HUES48 (cell line): ENCODE measurements around the gene PI4KA.
"Not testable (repeated sequence)": the region's sequence is repeated elsewhere in the genome, so short reads cannot be mapped to it uniquely, and the experiment has no call there.

Experiments used
- H3K27ac ChIP-seq: one replicate; pipeline ENCODE4 v1.7.0; 2013; ENCODE audit warnings: low read depth, low read length, inconsistent platforms
- H3K27me3 ChIP-seq: 2 replicates; pipeline ENCODE4 v1.6.1; 2013; ENCODE audit warnings: mild to moderate bottlenecking, low read length; ENCODE audit not compliant: control insufficient read depth, insufficient read depth
- H3K36me3 ChIP-seq: 2 replicates; pipeline ENCODE4 v1.6.1; 2013; ENCODE audit warnings: low read length; ENCODE audit not compliant: control insufficient read depth, insufficient read depth
- H3K4me1 ChIP-seq: 2 replicates; pipeline ENCODE4 v1.6.1; 2013; ENCODE audit warnings: mild to moderate bottlenecking, low read length; ENCODE audit not compliant: control insufficient read depth, insufficient read depth
- H3K4me3 ChIP-seq: 2 replicates; pipeline ENCODE4 v1.5.1; 2013; ENCODE audit warnings: mild to moderate bottlenecking, low read depth, low read length
- H3K9ac ChIP-seq: 2 replicates; pipeline ENCODE4 v1.6.1; 2013; ENCODE audit warnings: mild to moderate bottlenecking, low read depth, low read length, moderate library complexity
- H3K9me3 ChIP-seq: 2 replicates; pipeline ENCODE4 v1.6.1; 2013; ENCODE audit warnings: low read length; ENCODE audit not compliant: control insufficient read depth, insufficient read depth

The PI4KA gene

DNA sequence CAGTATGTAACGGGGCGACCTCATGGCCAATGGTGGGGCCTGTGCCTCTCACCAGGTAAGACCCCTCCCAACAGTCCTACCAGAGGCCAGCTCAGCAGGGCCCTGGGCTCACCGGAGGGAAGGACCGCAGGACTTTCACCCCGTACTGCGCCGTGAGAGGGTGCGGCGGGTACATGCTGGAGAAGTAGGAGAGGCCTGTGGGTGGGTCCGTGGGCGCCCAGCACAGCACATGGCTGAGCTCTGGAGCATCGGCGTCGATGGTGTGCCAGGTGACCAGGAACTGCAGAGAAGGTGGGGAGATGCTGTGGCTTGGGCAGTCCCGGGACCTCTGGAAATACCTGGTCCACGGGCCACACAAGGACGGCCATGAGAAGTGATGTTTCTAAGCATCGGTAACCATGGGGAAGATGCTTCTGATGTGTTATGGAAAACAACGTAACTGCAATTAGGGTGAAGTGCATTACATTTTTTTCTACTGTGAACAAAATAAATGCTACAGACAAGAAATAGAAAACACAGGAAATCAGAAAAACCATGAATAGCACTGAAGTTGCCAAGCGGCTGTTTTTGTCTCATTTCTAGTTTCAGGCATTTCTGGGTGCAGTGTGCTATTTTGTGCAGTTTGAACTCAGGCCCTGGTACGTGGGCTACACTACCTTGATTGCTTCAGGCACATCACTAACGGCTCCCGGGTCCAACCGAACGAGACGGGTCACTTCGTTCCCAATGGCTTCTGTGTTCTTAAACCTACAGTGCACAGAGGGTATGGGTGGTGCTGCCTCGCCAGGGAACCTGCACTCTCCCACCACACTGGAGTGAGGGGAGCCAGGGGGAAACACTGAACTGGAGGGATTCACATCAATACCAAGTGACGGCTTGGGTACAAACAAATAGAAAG, 131.2 kb downstream of the PI4KA start:
- Histone ChIP-seq H3K27me3 (no peaks in the 10 kb centered on the region), H3K4me3 (no peak overlapping the region), H3K9ac (no peak overlapping the region), H3K27ac (no peak overlapping the region), H3K36me3 (peaks cover 26% of the 10 kb centered on the region), H3K9me3 (no peaks in the 10 kb centered on the region), H3K4me1 (no peaks in the 10 kb centered on the region)

DNA sequence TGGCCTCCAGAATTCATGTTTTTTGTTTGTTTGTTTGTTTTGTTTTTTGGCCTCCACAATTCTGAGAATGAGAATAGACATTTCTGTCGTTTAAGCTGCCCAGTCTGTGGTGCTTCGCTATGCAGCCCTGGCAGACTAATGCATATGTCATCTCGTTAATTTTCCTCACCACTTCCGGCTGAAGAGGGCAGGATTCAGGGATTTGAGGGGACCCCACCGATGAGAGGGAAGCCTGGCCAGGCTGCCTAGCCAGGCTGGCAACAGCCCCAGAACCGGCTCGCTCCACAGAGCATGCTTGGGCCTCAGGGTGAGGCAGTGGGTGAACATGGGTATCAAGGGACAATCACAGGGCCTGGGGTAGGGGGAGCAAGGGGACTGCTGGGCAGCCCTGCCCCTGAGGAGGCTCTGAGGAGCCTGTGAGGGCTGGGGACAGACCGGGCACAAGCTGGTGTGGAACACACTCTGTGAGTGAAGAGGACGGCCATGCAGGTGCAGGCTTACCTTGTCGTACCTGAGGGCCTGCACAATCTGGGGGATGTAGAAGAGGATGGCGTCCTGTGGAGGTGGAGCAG, 132.5 kb downstream of the PI4KA start:
- H3K27me3 ChIP-seq, result no peaks in the 10 kb centered on the region
- no peak overlapping the region for H3K9ac ChIP-seq
- H3K36me3 ChIP-seq, result peaks cover 26% of the 10 kb centered on the region
- no peak overlapping the region for H3K4me3 ChIP-seq
- no peak overlapping the region for H3K27ac ChIP-seq
- no peaks in the 10 kb centered on the region for H3K9me3 ChIP-seq
- no peaks in the 10 kb centered on the region for H3K4me1 ChIP-seq

DNA sequence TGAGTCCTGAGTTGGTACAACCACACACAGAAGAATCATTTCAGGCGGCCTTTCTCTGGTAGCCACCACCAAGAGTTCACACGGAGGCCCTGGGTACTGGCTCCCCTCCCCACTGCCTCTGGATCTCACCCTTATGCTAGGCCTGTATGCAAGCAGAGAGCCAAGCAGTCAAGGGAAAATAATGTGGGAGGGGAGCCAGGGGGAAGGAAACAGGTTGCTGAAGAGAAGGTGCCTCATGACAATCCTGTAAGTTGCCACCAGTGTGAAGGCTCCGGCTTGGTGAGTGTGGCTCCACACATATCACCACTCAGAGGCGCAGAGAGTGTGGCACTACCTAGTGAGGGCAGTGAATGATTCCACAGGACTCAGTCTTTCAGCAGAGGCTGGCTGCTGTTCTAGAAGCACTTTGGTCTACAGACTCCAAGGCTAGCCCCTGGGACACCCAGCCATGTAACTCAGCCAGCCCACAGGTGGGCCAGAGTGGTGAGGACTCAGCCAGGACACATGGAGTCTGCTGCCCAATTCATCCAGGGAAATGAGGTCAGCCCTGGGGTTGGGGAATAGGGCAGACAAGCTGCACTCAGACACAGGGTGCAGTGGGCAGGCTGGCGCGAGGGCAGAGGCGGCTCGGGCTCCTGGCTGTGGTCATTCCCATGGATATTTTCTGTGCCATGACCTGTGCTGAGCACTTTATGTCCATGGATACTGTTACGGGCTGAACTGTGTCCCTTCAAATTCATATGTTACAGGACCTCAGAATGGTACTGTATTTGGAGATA, 133.7 kb downstream of the PI4KA start:
- Histone ChIP-seq H3K36me3 (peaks cover 26% of the 10 kb centered on the region), H3K4me3 (no peak overlapping the region), H3K9me3 (no peaks in the 10 kb centered on the region), H3K4me1 (no peaks in the 10 kb centered on the region), H3K27ac (no peak overlapping the region), H3K9ac (no peak overlapping the region), H3K27me3 (no peaks in the 10 kb centered on the region)

DNA sequence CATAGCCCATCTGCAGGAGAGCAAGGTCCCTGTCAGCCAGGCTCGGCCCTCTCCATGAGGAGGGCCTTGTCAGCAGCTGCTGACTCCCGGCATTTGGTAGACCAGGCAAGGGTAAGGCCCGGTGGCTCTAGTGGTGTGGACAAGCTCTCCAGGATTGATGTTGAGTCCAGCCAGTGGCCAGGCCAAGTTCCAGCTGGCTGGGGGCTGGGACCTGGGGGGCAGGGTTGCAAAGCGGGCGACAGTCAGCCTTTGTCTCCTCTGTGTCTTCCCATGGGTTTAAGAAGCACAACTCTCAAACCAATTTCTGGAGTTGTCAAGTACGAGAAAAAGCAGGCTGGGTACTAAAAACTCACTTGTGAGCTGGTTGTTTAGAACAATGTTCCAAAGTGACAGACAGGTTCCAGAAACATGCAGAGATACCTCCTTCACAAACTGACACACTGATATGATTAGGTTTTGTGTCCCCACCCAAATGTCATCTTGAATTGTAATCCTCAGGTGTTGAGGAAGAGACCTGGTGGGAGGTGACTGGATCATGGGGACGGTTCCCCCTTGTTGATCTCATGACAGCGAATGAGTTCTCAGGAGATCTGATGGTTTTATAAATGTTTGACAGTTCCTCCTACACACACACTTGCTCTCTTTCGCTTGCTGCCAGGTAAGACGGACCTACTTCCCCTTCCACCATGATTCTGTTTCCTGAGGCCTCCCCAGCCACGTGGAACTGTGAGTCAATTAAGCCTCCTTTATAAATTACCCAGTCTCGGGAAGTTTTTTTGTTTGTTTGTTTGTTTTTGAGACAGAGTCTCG, 137.0 kb downstream of the PI4KA start:
- Histone ChIP-seq H3K27me3 (no peaks in the 10 kb centered on the region), H3K9me3 (no peaks in the 10 kb centered on the region), H3K4me3 (no peak overlapping the region), H3K36me3 (0 out of 2 replicates have a peak, but pooled peaks cover 7% of the 10 kb centered on the region), H3K9ac (no peak overlapping the region), H3K27ac (no peak overlapping the region), H3K4me1 (no peaks in the 10 kb centered on the region)

DNA sequence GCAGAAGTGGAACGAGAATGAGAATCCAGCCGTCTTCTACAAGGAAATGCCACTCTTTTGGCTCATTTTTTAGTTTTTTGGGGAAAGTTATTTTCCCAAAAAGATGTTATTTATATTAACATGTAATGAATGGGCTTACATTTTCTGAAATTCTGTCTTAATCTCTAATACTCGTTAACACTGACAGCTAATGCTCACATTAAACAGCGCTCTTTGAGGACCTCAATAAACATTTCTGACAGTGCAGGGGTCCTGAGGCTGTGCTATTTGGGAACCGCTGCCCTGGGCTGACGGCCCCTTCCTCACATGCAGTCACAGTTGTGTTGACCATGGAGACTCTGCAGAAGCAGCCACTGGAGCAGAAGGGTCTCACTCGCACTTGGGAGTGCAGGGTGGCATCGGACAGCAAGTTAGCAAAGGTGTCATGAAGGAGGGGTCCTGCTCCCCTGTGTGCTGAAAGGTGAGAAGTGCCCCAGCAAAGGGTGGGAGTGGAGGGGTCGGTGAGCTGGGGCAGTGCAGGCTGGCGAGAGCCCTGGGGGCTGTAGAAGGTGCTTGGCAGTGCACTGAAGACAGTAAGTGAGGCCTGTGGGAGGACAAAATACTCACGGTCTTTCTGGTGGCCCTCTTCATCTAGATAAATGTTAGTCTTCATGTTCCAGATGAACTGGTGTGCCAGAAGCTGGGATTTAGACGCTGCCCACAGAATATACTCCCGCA, 137.8 kb downstream of the PI4KA start:
- Histone ChIP-seq H3K9me3 (no peaks in the 10 kb centered on the region), H3K4me1 (no peaks in the 10 kb centered on the region), H3K27me3 (no peaks in the 10 kb centered on the region), H3K36me3 (no peaks in the 10 kb centered on the region), H3K27ac (no peak overlapping the region), H3K4me3 (no peak overlapping the region), H3K9ac (no peak overlapping the region)

DNA sequence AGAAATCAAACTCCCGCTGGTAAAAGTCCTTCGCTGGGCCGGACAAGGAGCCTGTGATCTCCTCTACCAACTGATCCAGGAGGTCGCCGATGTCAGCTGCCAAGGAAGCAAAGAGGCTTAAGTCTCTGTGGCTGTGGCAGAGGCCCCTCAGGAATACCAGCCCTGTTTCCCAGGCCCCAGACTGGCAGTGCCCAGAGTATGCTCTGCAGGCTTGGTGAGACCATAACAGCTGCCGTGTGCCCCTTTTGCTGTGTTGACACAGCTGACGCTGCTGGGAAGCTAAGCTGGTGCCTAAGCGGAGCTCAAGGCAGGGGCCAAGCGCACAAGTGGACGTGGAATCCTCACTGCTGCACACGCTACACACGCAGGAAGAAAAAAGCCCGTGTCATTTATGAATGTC, 139.9 kb downstream of the PI4KA start:
- H3K36me3 ChIP-seq, H3K4me3 ChIP-seq, H3K9me3 ChIP-seq, H3K4me1 ChIP-seq, H3K9ac ChIP-seq, H3K27ac ChIP-seq, H3K27me3 ChIP-seq: not testable (repeated sequence)

DNA sequence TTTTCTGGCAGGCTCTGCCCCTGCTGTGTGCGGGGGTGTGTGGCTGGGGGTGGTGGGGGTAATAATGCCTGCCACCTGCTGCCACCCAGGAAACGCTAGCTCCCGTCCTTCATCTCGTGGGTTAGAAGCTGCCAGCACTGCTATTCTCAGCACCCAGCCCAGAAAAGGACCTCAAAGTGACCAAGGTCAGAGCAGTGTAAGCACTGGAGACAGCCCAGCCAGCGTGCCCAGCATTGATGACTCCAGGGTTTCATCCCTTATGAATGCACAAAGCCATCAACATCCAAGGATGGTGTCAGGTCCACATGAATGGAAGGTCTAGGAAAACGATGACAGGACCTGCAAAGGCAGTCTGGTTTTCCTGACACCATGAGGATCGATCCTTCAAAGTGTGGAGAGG, 140.6 kb downstream of the PI4KA start:
- not testable (repeated sequence) for H3K27me3 ChIP-seq, H3K9ac ChIP-seq, H3K4me3 ChIP-seq, H3K27ac ChIP-seq, H3K9me3 ChIP-seq, H3K36me3 ChIP-seq, H3K4me1 ChIP-seq

DNA sequence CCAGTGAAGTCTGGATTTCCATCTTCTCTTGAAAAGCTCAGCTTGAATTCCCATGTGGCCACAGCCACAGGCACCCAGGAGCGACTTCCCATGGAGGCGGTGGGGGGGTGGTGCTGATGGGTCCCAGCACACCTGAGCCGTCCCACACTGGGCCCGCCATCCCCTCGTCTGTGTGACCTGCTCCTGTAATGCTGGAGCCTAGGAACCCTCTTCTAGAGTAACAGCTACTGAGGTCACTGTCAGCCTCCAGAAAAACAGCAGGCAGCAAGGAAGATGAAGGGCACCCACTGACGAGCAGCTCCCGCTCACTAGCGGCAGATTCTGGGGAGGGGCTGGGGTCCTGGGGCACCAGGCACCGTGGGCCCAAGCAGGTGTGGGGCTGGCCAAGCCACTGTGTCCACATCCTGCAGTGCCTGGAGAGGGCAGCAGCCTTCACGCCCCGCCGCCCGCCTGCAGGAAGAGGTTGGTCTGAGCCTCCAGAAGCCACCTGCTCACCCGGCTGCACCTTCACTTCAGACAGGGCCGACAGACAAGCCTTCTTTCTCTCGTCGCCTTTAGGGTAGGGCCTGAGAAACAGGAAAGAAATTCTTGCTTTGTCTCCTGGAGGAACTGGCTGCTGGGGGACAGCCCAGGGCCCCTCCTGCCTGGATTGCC, 141.3 kb downstream of the PI4KA start:
- not testable (repeated sequence) for H3K4me3 ChIP-seq, H3K9ac ChIP-seq, H3K9me3 ChIP-seq, H3K27ac ChIP-seq, H3K27me3 ChIP-seq, H3K4me1 ChIP-seq, H3K36me3 ChIP-seq

DNA sequence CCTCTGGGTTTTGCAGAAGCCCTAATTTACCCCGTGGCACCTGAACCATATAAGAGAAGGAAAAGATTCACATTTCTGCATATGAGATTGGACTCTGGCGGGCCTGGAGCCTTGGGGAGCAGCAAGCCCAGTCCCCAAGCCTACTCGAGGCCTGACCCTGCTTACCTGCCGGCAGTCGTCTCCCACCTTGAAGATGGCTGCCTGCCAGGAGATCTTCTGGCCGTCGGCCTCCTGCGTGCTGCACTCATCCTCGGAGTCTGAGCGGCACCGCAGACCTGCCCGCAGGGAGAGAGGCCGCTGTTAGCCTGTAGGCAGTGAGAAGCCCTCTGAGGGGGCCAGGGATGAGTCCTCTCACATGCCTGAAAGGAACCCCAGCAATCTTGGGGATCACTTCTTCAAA, 145.5 kb downstream of the PI4KA start:
- not testable (repeated sequence) for H3K9me3 ChIP-seq, H3K9ac ChIP-seq, H3K36me3 ChIP-seq, H3K27me3 ChIP-seq, H3K4me1 ChIP-seq, H3K4me3 ChIP-seq, H3K27ac ChIP-seq

DNA sequence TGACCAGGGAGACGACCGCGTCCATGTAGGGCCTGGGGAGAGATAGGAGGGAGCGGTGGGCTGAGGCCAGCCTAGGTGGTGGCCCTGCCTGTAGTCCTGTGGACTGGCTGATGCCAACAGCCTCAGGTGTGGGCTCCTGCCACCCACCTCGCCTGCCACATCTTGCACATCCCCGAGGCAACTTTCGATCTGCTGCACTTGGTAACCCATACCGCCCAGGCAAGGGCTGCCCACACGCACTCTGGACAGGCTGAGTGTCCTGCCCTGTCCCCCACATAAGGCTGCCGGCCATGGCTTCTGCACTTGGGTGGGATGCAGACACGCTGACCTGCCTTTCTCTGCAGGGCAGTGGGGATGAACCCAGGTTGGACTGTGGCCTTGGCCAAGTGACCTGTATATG, 148.6 kb downstream of the PI4KA start:
- not testable (repeated sequence) for H3K36me3 ChIP-seq, H3K27me3 ChIP-seq, H3K27ac ChIP-seq, H3K9ac ChIP-seq, H3K4me3 ChIP-seq, H3K4me1 ChIP-seq, H3K9me3 ChIP-seq
